Measurements from ENCODE around the gene LOXL1.

GRCh38 chr15:73934281-73934680 is 8.0 kb downstream of the LOXL1 start:
- TF ChIP-seq POLR2A (IDR thresholded peaks at IDR 0.05; ENCODE audit: low read depth, low read length) = no peak
- no peak for TF ChIP-seq SMC3 (IDR thresholded peaks at IDR 0.05; ENCODE audit: low read depth, low read length)
- TF ChIP-seq, protein P1, sequence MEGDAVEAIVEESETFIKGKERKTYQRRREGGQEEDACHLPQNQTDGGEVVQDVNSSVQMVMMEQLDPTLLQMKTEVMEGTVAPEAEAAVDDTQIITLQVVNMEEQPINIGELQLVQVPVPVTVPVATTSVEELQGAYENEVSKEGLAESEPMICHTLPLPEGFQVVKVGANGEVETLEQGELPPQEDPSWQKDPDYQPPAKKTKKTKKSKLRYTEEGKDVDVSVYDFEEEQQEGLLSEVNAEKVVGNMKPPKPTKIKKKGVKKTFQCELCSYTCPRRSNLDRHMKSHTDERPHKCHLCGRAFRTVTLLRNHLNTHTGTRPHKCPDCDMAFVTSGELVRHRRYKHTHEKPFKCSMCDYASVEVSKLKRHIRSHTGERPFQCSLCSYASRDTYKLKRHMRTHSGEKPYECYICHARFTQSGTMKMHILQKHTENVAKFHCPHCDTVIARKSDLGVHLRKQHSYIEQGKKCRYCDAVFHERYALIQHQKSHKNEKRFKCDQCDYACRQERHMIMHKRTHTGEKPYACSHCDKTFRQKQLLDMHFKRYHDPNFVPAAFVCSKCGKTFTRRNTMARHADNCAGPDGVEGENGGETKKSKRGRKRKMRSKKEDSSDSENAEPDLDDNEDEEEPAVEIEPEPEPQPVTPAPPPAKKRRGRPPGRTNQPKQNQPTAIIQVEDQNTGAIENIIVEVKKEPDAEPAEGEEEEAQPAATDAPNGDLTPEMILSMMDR (conservative IDR thresholded peaks at IDR 0.05; ENCODE audit: low read depth, low read length) = no peak
- no peak for TF ChIP-seq MAZ (IDR thresholded peaks at IDR 0.05; ENCODE audit: borderline replicate concordance, low read depth, low read length)
- TF ChIP-seq, protein P2, sequence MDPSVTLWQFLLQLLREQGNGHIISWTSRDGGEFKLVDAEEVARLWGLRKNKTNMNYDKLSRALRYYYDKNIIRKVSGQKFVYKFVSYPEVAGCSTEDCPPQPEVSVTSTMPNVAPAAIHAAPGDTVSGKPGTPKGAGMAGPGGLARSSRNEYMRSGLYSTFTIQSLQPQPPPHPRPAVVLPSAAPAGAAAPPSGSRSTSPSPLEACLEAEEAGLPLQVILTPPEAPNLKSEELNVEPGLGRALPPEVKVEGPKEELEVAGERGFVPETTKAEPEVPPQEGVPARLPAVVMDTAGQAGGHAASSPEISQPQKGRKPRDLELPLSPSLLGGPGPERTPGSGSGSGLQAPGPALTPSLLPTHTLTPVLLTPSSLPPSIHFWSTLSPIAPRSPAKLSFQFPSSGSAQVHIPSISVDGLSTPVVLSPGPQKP (IDR thresholded peaks at IDR 0.05; ENCODE audit: borderline replicate concordance, low read depth, low read length) = no peak
- TF ChIP-seq MAFK (IDR thresholded peaks at IDR 0.05; ENCODE audit: low read depth, low read length) = no peak
- no peak for TF ChIP-seq FOS (IDR thresholded peaks at IDR 0.05; ENCODE audit: low read depth, low read length)
- no peak for TF ChIP-seq BHLHE40 (IDR thresholded peaks at IDR 0.05; ENCODE audit: low read depth, low read length)
- TF ChIP-seq, protein P3, sequence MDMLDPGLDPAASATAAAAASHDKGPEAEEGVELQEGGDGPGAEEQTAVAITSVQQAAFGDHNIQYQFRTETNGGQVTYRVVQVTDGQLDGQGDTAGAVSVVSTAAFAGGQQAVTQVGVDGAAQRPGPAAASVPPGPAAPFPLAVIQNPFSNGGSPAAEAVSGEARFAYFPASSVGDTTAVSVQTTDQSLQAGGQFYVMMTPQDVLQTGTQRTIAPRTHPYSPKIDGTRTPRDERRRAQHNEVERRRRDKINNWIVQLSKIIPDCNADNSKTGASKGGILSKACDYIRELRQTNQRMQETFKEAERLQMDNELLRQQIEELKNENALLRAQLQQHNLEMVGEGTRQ (IDR thresholded peaks at IDR 0.05; ENCODE audit: low read depth, low read length) = no peak
- TF ChIP-seq CEBPB (IDR thresholded peaks at IDR 0.05; ENCODE audit: low read depth, low read length) = no peak
- TF ChIP-seq RFX5 (IDR thresholded peaks at IDR 0.05; ENCODE audit: low read depth, low read length) = no peak
- no peak for TF ChIP-seq RAD21 (IDR thresholded peaks at IDR 0.05; ENCODE audit: low read length)
